ENCODE results near the gene CREB1.

DNA sequence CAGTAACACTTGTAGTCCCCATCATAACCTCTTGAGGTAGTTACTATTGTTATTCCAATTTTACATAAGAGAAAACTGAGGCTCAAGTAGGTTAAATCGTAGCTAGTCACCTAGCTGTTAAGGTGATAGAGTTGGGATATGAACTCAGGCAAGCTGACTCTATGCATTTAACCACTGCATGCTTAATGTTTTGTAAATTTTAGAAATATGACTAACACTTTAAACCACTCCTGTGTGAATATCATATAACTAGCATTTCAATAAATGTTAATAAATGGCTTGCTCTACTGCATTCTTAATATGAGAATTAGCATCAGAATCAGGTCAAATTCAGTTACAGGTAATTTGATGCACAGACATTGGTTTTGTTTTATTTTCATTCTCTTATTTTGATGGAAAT lies 35.6 kb upstream of the CREB1 start:
- no peak for TF ChIP-seq CTCF (IDR thresholded peaks at IDR 0.05; ENCODE audit: extremely low read depth in 1 of 2, insufficient read depth in 1 of 2, low read depth in 1 of 2, low read length in 2 of 2)
- no peak for TF ChIP-seq EZH2 (IDR thresholded peaks at IDR 0.05; ENCODE audit: borderline replicate concordance, low read depth, low read length, severe bottlenecking)
